Fibroblast of the aortic adventitia (primary cell): Measurements from ENCODE around the gene ATP1A3. TPM values are rescaled to one million over a fixed set of nuclear protein-coding genes. Genes with fewer than 3 reads are reported as not detected.

Source experiments
- DNase-seq: peaks from one replicate; pipeline ENCODE4 v3.0.0-alpha.2; 2010; ENCODE audit warnings: low read depth
- H3K4me3 ChIP-seq: 2 replicates; pipeline ENCODE4 v1.5.1; 2011; ENCODE audit warnings: low read depth, mild to moderate bottlenecking, control low read depth, low read length, moderate library complexity
- CTCF ChIP-seq: IDR thresholded peaks from 2 replicates; pipeline ENCODE4 v1.5.1; 2011; ENCODE audit warnings: mild to moderate bottlenecking, low read length, control low read depth, inconsistent platforms; ENCODE audit not compliant: insufficient read depth
- total RNA-seq: library from RNA; depleted of rRNA; stranded (reverse); fragments of >200 nt; gene quantifications from 2 replicates; pipeline ENCODE4 v1.2.3, GENCODE V29; 2012; ENCODE audit warnings: low replicate concordance

The ATP1A3 gene
- total RNA-seq, 1 donor: not detected

- TF ChIP-seq CTCF: peak; percentile 91
- peak; percentile 69 for DNase-seq
- peak overlapping the region; percentile 22 for H3K4me3 ChIP-seq
Observed at GRCh38 chr19:42034640-42035391, 40.8 kb upstream of the ATP1A3 start.

GRCh38 chr19:42033413-42033812 lies 39.4 kb upstream of the ATP1A3 start:
- no peak for DNase-seq
- no peak for TF ChIP-seq CTCF
- no peak overlapping the region for H3K4me3 ChIP-seq

GRCh38 chr19:42032431-42032830 lies 38.4 kb upstream of the ATP1A3 start:
- DNase-seq: peak; percentile 5
- H3K4me3 ChIP-seq: no peak overlapping the region
- TF ChIP-seq CTCF: no peak

- no peak for DNase-seq
- H3K4me3 ChIP-seq: no peak overlapping the region
- no peak for TF ChIP-seq CTCF
Observed at GRCh38 chr19:42030645-42031440, 36.8 kb upstream of the ATP1A3 start.

GRCh38 chr19:42028304-42029216 lies 34.5 kb upstream of the ATP1A3 start:
- TF ChIP-seq CTCF: peak; percentile 62
- H3K4me3 ChIP-seq: no peak overlapping the region
- no peak for DNase-seq

GRCh38 chr19:42024622-42025111 lies 30.6 kb upstream of the ATP1A3 start:
- H3K4me3 ChIP-seq: no peak overlapping the region
- no peak for TF ChIP-seq CTCF
- peak; percentile 66 for DNase-seq
